ENCODE results near the gene TTYH3. TPM values are rescaled to one million over a fixed set of nuclear protein-coding genes. Genes with fewer than 3 reads are reported as not detected.
A peak's percentile ranks its signal among the peaks of the same experiment; 100 is the strongest.

The TTYH3 gene, protein sequence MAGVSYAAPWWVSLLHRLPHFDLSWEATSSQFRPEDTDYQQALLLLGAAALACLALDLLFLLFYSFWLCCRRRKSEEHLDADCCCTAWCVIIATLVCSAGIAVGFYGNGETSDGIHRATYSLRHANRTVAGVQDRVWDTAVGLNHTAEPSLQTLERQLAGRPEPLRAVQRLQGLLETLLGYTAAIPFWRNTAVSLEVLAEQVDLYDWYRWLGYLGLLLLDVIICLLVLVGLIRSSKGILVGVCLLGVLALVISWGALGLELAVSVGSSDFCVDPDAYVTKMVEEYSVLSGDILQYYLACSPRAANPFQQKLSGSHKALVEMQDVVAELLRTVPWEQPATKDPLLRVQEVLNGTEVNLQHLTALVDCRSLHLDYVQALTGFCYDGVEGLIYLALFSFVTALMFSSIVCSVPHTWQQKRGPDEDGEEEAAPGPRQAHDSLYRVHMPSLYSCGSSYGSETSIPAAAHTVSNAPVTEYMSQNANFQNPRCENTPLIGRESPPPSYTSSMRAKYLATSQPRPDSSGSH
- 10 to 100 TPM; 14.0 to 26.3 (median 19.5) TPM for total RNA-seq

DNA sequence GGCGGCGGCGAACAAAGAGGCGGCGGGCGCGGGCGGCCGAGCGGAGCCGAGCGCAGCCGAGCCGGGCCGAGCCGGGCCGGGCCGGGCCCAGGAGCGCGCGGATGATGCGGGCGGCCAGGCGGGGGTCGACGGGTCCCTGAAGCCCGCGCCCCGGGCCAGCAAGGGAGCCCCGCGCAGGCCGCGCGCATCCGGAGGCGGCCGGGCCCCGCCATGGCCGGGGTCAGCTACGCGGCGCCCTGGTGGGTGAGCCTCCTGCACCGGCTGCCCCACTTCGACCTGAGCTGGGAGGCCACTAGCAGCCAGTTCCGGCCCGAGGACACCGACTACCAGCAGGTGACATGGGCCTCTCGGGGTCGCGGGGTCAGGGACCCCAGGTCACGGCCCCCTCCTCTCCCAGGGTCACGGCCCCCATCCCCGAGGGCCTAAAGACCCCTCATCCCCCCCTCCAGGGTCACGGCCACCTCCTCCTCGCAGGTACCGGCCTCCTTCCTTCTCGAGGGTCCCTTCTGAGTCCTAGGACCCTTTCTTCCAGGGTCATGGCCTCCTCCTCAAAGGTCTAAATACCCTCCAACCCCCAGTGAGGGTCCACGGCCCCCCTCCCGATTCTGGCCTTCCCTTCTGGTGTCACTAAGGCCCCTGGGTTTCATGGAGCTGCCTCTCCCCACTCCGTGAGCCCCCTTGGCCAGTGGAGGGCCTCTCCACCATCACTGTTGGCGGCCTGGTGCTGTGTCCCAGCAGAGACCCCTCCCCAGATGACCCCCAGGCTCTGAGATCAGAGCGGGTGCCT lies at the start of gene TTYH3:
Gene TTYH3 (plus strand): TSS at position 41 of the 787 bp plus-strand sequence. CDS start 170 bp downstream, at position 211.
- DNase-seq (ENCODE audit: low spot score in 2 of 2): peak in 1 of 2 donors; percentile 83
- 2% methylated on average over 8 of the region's 62 CpGs for WGBS

GRCh38 chr7:2582006-2582735 lies 49.6 kb upstream of the TTYH3 start:
- Histone ChIP-seq H3K27me3 (no peaks in the 10 kb centered on the region), H3K4me1 (no peaks in the 10 kb centered on the region), H3K27ac (no peak overlapping the region), H3K4me3 (no peak overlapping the region), H3K9me3 (no peaks in the 10 kb centered on the region), H3K36me3 (peaks cover 37% of the 10 kb centered on the region)
- DNase-seq (ENCODE audit: low spot score in 2 of 2): no peak
- TF ChIP-seq, protein P1, sequence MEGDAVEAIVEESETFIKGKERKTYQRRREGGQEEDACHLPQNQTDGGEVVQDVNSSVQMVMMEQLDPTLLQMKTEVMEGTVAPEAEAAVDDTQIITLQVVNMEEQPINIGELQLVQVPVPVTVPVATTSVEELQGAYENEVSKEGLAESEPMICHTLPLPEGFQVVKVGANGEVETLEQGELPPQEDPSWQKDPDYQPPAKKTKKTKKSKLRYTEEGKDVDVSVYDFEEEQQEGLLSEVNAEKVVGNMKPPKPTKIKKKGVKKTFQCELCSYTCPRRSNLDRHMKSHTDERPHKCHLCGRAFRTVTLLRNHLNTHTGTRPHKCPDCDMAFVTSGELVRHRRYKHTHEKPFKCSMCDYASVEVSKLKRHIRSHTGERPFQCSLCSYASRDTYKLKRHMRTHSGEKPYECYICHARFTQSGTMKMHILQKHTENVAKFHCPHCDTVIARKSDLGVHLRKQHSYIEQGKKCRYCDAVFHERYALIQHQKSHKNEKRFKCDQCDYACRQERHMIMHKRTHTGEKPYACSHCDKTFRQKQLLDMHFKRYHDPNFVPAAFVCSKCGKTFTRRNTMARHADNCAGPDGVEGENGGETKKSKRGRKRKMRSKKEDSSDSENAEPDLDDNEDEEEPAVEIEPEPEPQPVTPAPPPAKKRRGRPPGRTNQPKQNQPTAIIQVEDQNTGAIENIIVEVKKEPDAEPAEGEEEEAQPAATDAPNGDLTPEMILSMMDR (IDR thresholded peaks at IDR 0.05): no peak
- TF ChIP-seq POLR2AphosphoS5 (IDR thresholded peaks at IDR 0.05) (no peak), POLR2A (IDR thresholded peaks at IDR 0.05) (no peak), EP300 (IDR thresholded peaks at IDR 0.05) (no peak)
- WGBS: 92% methylated on average over 21 of the region's 24 CpGs

More for the DNA sequence above, at the start of gene TTYH3:
- Histone ChIP-seq H3K27ac (peak within 1 kb of the TSS; percentile 76), H3K4me3 (peak within 1 kb of the TSS; percentile 93), H3K4me1 (peaks cover 66% of the 10 kb centered on the region), H3K27me3 (no peaks in the 10 kb centered on the region), H3K36me3 (no peaks in the 10 kb centered on the region), H3K9me3 (no peaks in the 10 kb centered on the region)
- TF ChIP-seq POLR2AphosphoS5 (IDR thresholded peaks at IDR 0.05) (no peak), EP300 (IDR thresholded peaks at IDR 0.05) (no peak), POLR2A (IDR thresholded peaks at IDR 0.05) (peak in 1 of 2 donors; percentile 27)

- Histone ChIP-seq H3K4me1 (no peaks in the 10 kb centered on the region), H3K9me3 (no peaks in the 10 kb centered on the region), H3K4me3 (no peak overlapping the region), H3K36me3 (peaks cover 39% of the 10 kb centered on the region), H3K27ac (no peak overlapping the region), H3K27me3 (no peaks in the 10 kb centered on the region)
- WGBS: 92% methylated on average over 18 of the region's 54 CpGs
- TF ChIP-seq EP300 (IDR thresholded peaks at IDR 0.05) (no peak), POLR2AphosphoS5 (IDR thresholded peaks at IDR 0.05) (no peak), POLR2A (IDR thresholded peaks at IDR 0.05) (no peak)
- TF ChIP-seq, protein P1 (IDR thresholded peaks at IDR 0.05): no peak
- DNase-seq (ENCODE audit: low spot score in 2 of 2): no peak
Measured at GRCh38 chr7:2583798-2584580, 47.8 kb upstream of the TTYH3 start.

- Histone ChIP-seq H3K27me3 (no peaks in the 10 kb centered on the region), H3K27ac (no peak overlapping the region), H3K4me3 (no peak overlapping the region), H3K4me1 (no peaks in the 10 kb centered on the region), H3K9me3 (no peaks in the 10 kb centered on the region), H3K36me3 (peaks cover 49% of the 10 kb centered on the region)
- DNase-seq (ENCODE audit: low spot score in 2 of 2): no peak
- no peak for TF ChIP-seq POLR2A (IDR thresholded peaks at IDR 0.05)
- TF ChIP-seq EP300 (IDR thresholded peaks at IDR 0.05): no peak
- no peak for TF ChIP-seq POLR2AphosphoS5 (IDR thresholded peaks at IDR 0.05)
- TF ChIP-seq, protein P1 (IDR thresholded peaks at IDR 0.05): no peak
- 94% methylated on average over 18 of the region's 19 CpGs for WGBS
Measured at GRCh38 chr7:2585446-2585845, 46.3 kb upstream of the TTYH3 start.

Data from suprapubic skin (tissue), 4 donors.